ENCODE results near the gene PFDN5. TPM values are rescaled to one million over a fixed set of nuclear protein-coding genes. Genes with fewer than 3 reads are reported as not detected.
"Not testable (repeated sequence)": the region's sequence is repeated elsewhere in the genome, so short reads cannot be mapped to it uniquely, and the experiment has no call there.

Gene PFDN5
- total and polyA plus RNA-seq, 2 donors = 432 to 812 TPM

GRCh38 chr12:53268630-53269562, 26.4 kb upstream of the PFDN5 start:
- Histone ChIP-seq H3K4me1 (ENCODE audit: insufficient read depth) (no peaks in the 10 kb centered on the region), H3K36me3 (ENCODE audit: insufficient read depth) (no peaks in the 10 kb centered on the region), H3K27ac (ENCODE audit: low read depth) (no peak overlapping the region), H3K4me3 (ENCODE audit: low read depth, low read length) (peak overlapping the region; percentile 42)
- DNase-seq (ENCODE audit: extremely low spot score) = no peak
- 57% methylated on average over 20 of the region's 20 CpGs for WGBS

GRCh38 chr12:53274445-53274844, 20.9 kb upstream of the PFDN5 start:
- Histone ChIP-seq H3K4me3 (ENCODE audit: low read depth, low read length) (no peak overlapping the region), H3K27ac (ENCODE audit: low read depth) (no peak overlapping the region), H3K36me3 (ENCODE audit: insufficient read depth) (no peaks in the 10 kb centered on the region), H3K4me1 (ENCODE audit: insufficient read depth) (no peaks in the 10 kb centered on the region)
- 92% methylated on average over 5 of the region's 5 CpGs for WGBS
- no peak for DNase-seq (ENCODE audit: extremely low spot score)

- 97% methylated on average over 11 of the region's 11 CpGs for WGBS
- Histone ChIP-seq H3K4me1 (ENCODE audit: insufficient read depth) (no peaks in the 10 kb centered on the region), H3K4me3 (ENCODE audit: low read depth, low read length) (no peak overlapping the region), H3K27ac (ENCODE audit: low read depth) (no peak overlapping the region), H3K36me3 (ENCODE audit: insufficient read depth) (no peaks in the 10 kb centered on the region)
- no peak for DNase-seq (ENCODE audit: extremely low spot score)
Measured at GRCh38 chr12:53276511-53276910, 18.8 kb upstream of the PFDN5 start.

- 93% methylated on average over 9 of the region's 9 CpGs for WGBS
- Histone ChIP-seq H3K27ac (ENCODE audit: low read depth) (no peak overlapping the region), H3K36me3 (ENCODE audit: insufficient read depth) (no peaks in the 10 kb centered on the region), H3K4me3 (ENCODE audit: low read depth, low read length) (no peak overlapping the region), H3K4me1 (ENCODE audit: insufficient read depth) (no peaks in the 10 kb centered on the region)
- no peak for DNase-seq (ENCODE audit: extremely low spot score)
Measured at GRCh38 chr12:53277981-53278380, 17.4 kb upstream of the PFDN5 start.

- Histone ChIP-seq H3K36me3 (ENCODE audit: insufficient read depth) (no peaks in the 10 kb centered on the region), H3K4me3 (ENCODE audit: low read depth, low read length) (no peak overlapping the region), H3K4me1 (ENCODE audit: insufficient read depth) (no peaks in the 10 kb centered on the region), H3K27ac (ENCODE audit: low read depth) (no peak overlapping the region)
- 86% methylated on average over 3 of the region's 3 CpGs for WGBS
- no peak for DNase-seq (ENCODE audit: extremely low spot score)
Measured at GRCh38 chr12:53279283-53279869, 16.0 kb upstream of the PFDN5 start.

GRCh38 chr12:53279888-53280498, 15.3 kb upstream of the PFDN5 start:
- WGBS = 91% methylated on average over 9 of the region's 9 CpGs
- H3K4me3 ChIP-seq (ENCODE audit: low read depth, low read length) = no peak overlapping the region
- H3K36me3 ChIP-seq (ENCODE audit: insufficient read depth) = no peaks in the 10 kb centered on the region
- no peak overlapping the region for H3K27ac ChIP-seq (ENCODE audit: low read depth)
- DNase-seq (ENCODE audit: extremely low spot score) = no peak
- no peaks in the 10 kb centered on the region for H3K4me1 ChIP-seq (ENCODE audit: insufficient read depth)

- no peak overlapping the region for H3K4me3 ChIP-seq (ENCODE audit: low read depth, low read length)
- WGBS = 90% methylated on average over 9 of the region's 9 CpGs
- H3K4me1 ChIP-seq (ENCODE audit: insufficient read depth) = no peaks in the 10 kb centered on the region
- no peak for DNase-seq (ENCODE audit: extremely low spot score)
- H3K36me3 ChIP-seq (ENCODE audit: insufficient read depth) = no peaks in the 10 kb centered on the region
- no peak overlapping the region for H3K27ac ChIP-seq (ENCODE audit: low read depth)
Measured at GRCh38 chr12:53286448-53286847, 8.9 kb upstream of the PFDN5 start.

- Histone ChIP-seq H3K27ac (ENCODE audit: low read depth) (no peak overlapping the region), H3K36me3 (ENCODE audit: insufficient read depth) (no peaks in the 10 kb centered on the region), H3K4me1 (ENCODE audit: insufficient read depth) (no peaks in the 10 kb centered on the region), H3K4me3 (ENCODE audit: low read depth, low read length) (no peak overlapping the region)
- WGBS = 85% methylated on average over 11 of the region's 11 CpGs
- no peak for DNase-seq (ENCODE audit: extremely low spot score)
Measured at GRCh38 chr12:53287741-53288216, 7.6 kb upstream of the PFDN5 start.

- H3K36me3 ChIP-seq (ENCODE audit: insufficient read depth) = no peaks in the 10 kb centered on the region
- DNase-seq (ENCODE audit: extremely low spot score) = no peak
- H3K4me3 ChIP-seq (ENCODE audit: low read depth, low read length) = no peak overlapping the region
- H3K4me1 ChIP-seq (ENCODE audit: insufficient read depth) = no peaks in the 10 kb centered on the region
- WGBS = 88% methylated on average over 6 of the region's 6 CpGs
- H3K27ac ChIP-seq (ENCODE audit: low read depth) = no peak overlapping the region
Measured at GRCh38 chr12:53288322-53288721, 7.0 kb upstream of the PFDN5 start.

GRCh38 chr12:53289891-53290290, 5.5 kb upstream of the PFDN5 start:
- no peak for DNase-seq (ENCODE audit: extremely low spot score)
- no peak overlapping the region for H3K4me3 ChIP-seq (ENCODE audit: low read depth, low read length)
- WGBS = 91% methylated on average over 4 of the region's 4 CpGs
- no peaks in the 10 kb centered on the region for H3K4me1 ChIP-seq (ENCODE audit: insufficient read depth)
- no peaks in the 10 kb centered on the region for H3K36me3 ChIP-seq (ENCODE audit: insufficient read depth)
- no peak overlapping the region for H3K27ac ChIP-seq (ENCODE audit: low read depth)

GRCh38 chr12:53290661-53291060, 4.7 kb upstream of the PFDN5 start:
- Histone ChIP-seq H3K27ac (ENCODE audit: low read depth) (no peak overlapping the region), H3K4me1 (ENCODE audit: insufficient read depth) (no peaks in the 10 kb centered on the region), H3K36me3 (ENCODE audit: insufficient read depth) (no peaks in the 10 kb centered on the region), H3K4me3 (ENCODE audit: low read depth, low read length) (no peak overlapping the region)
- no peak for DNase-seq (ENCODE audit: extremely low spot score)
- 89% methylated on average over 9 of the region's 9 CpGs for WGBS

GRCh38 chr12:53292426-53292825, 2.9 kb upstream of the PFDN5 start:
- no peaks in the 10 kb centered on the region for H3K36me3 ChIP-seq (ENCODE audit: insufficient read depth)
- no peak for DNase-seq (ENCODE audit: extremely low spot score)
- no peak overlapping the region for H3K4me3 ChIP-seq (ENCODE audit: low read depth, low read length)
- no peaks in the 10 kb centered on the region for H3K4me1 ChIP-seq (ENCODE audit: insufficient read depth)
- no peak overlapping the region for H3K27ac ChIP-seq (ENCODE audit: low read depth)

- H3K4me3 ChIP-seq (ENCODE audit: low read depth, low read length) = peak overlapping the region; percentile 65
- H3K4me1 ChIP-seq (ENCODE audit: insufficient read depth) = no peaks in the 10 kb centered on the region
- WGBS = 5% methylated on average over 12 of the region's 12 CpGs
Measured at GRCh38 chr12:53295891-53296219, 513 bp downstream of the PFDN5 start.

GRCh38 chr12:53297106-53297505, 1.8 kb downstream of the PFDN5 start:
- DNase-seq (ENCODE audit: extremely low spot score); H3K4me3 ChIP-seq (ENCODE audit: low read depth, low read length); H3K27ac ChIP-seq (ENCODE audit: low read depth); H3K36me3 ChIP-seq (ENCODE audit: insufficient read depth); H3K4me1 ChIP-seq (ENCODE audit: insufficient read depth): not testable (repeated sequence)
- 96% methylated on average over 10 of the region's 10 CpGs for WGBS

More at GRCh38 chr12:53295891-53296219, 513 bp downstream of the PFDN5 start:
- Histone ChIP-seq H3K36me3 (ENCODE audit: insufficient read depth) (no peaks in the 10 kb centered on the region), H3K27ac (ENCODE audit: low read depth) (peak overlapping the region; percentile 88)
- no peak for DNase-seq (ENCODE audit: extremely low spot score)
